Right cardiac atrium (tissue), 5 donors: ENCODE results near the gene KAT2A. TPM values are rescaled to one million over a fixed set of nuclear protein-coding genes. Genes with fewer than 3 reads are reported as not detected.
A peak's percentile ranks its signal among the peaks of the same experiment; 100 is the strongest.

Source experiments
- ATAC-seq, 2 donors: fragments of 200-7000 bp; cut with Tn5 transposase; one replicate each; pipeline versions ENCODE4 v1.8.0 to v1.9.1; 2020; ENCODE audit warnings: moderate library complexity in 2 of 2, mild to moderate bottlenecking in 1 of 2
- DNase-seq, 3 donors: peaks; one replicate each; pipeline ENCODE4 v3.0.0-alpha.2; 2020
- H3K27ac ChIP-seq: one replicate; pipeline ENCODE4 v1.5.1; 2013; ENCODE audit warnings: mild to moderate bottlenecking, low read length, control low read depth, moderate library complexity
- H3K27me3 ChIP-seq: one replicate; pipeline ENCODE4 v1.6.1; 2013; ENCODE audit not compliant: control insufficient read depth, insufficient read depth
- H3K4me1 ChIP-seq: one replicate; pipeline ENCODE4 v1.6.1; 2013; ENCODE audit warnings: low read length; ENCODE audit not compliant: control insufficient read depth, insufficient read depth
- H3K4me3 ChIP-seq: one replicate; pipeline ENCODE4 v1.5.1; 2013; ENCODE audit warnings: low read length, control low read depth
- H3K9me3 ChIP-seq: one replicate; pipeline ENCODE4 v1.6.1; 2013; ENCODE audit warnings: low read length; ENCODE audit not compliant: control insufficient read depth
- WGBS: extraction: QIAGEN DNeasy Blood & Tissue Kit; methylation state at CpG from one replicate; pipeline ENCODE4 v1.1.7; 2013; 5-methylcytosine and 5-hydroxymethylcytosine counted together
- intact Hi-C, 4 donors: fragments of 100-400 bp; cut with DNase I; formaldehyde crosslinking; loops; one replicate each; pipeline versions ENCODE4 v1.11.0 to v1.14.0; 2022 to 2023
- polyA plus RNA-seq: library from polyadenylated mRNA; stranded (reverse); fragments of 200-250 nt; gene quantifications from one replicate; pipeline ENCODE4 v1.2.3, GENCODE V29; 2013
- total RNA-seq, 4 donors: library from RNA; stranded (reverse); fragmentation: NEBNext Ultra II Directional; extraction: Animal tissue kit (Norgen Biotek cat#: 25700); gene quantifications; one replicate each; pipeline ENCODE4 v1.2.1, GENCODE V29; 2021
- donor health status: healthy with polysubstance abuse.
- donor health status: DM: no; HTN: yes; CAD: no.
- donor health status: DM: no; HTN: no; CAD: no.
- donor health status: DM: no; HTN: yes; CAD: no; lungs with severe emphysema.
- donor health status: DM: yes; HTN: yes; CAD: no.

The KAT2A gene
- total and polyA plus RNA-seq, 5 donors, result 15.8 to 32.4 (median 24.8) TPM

DNA sequence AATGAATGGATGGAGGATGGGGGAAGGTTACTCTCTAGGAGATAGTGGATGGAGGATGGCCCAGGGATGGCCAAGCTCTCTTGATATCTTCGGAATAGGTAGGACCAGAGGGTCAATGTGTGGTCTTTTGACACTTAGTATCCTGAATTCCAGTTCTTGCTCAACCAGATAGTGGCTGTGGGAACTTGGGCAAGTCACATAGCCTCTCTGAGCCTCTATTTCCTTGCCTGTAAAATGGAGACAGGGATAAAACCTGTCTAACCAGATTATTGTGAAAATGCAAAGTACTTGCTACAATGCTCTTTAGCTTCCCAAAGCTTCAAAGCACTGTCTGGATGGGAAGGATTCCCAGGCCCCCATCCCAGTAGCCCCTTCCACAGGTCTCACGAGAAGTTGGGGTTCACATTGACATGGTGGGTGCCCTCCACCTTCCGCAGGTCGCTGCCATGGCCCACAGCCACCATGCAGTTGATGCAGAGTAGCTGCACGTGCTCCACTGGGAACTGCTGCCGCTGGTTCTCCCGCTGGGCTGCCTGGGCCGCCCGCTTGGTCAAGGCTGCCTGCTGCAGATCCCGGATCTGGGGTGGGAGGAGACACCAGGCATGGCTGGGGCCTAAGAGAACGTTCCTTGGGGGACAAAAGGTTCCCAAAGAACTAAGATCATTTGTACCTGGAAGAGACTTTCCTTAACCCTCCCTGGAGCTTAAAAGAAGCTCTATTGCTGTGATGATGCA, 17.8 kb downstream of the KAT2A start:
- H3K4me3 ChIP-seq, result no peak overlapping the region
- H3K27ac ChIP-seq, result no peak overlapping the region
- ATAC-seq (no peak), DNase-seq (no peak)
- intact Hi-C loops, result loop anchor here in 2 of 4 donors (5.0 kb wide), 2 partner anchors 76 to 141 kb away; no protein-coding TSS in a partner anchor
- H3K4me1 ChIP-seq, result no peaks in the 10 kb centered on the region
- no peaks in the 10 kb centered on the region for H3K9me3 ChIP-seq
- H3K27me3 ChIP-seq, result no peaks in the 10 kb centered on the region
- 85% methylated on average over 11 of the region's 11 CpGs for WGBS

DNA sequence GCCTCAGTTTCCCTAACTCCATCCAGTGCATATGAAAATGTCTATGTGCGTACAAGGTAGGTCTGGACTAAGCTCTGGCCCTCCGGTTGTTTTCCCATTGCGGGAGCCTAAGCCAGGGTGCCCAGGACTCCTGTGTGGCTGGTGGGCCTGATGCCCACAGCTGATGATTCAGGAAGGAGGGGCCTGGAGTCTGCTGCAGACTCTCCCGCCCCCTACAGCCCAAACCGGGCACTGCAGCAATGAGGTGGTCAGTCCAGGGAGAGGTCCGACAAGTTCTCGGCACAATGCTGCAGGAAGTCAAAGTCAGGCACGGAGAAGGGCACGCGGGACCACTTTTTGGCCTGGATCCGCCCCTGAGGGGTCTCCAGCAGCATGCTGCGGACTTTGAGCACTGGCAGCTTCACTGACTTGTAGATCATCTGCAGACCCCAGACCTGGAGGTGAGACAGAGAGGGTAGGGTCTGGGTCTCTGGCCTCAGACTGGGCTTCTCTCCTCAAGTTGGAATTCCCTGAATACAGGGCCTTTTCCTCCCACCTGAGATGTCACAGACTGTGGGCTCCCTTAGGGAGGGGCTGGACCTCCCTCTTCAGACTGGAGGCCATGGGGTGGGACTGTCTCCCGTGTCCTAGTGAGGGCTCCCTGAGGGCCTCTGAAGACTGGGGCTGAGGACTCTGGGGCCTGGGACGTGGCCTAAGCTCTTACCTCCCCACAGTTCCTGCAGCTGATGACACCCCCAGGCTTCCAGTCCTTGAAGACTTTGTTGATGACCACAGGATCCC, 19.5 kb downstream of the KAT2A start:
- ATAC-seq (peak; percentile 77 to 83), DNase-seq (peak; percentile 80 to 93 (median 93))
- intact Hi-C loops, result loop anchor here in 2 of 4 donors (5.0 kb wide), 2 partner anchors 74 to 139 kb away; no protein-coding TSS in a partner anchor
- WGBS, result 37% methylated on average over 14 of the region's 14 CpGs
- H3K27me3 ChIP-seq, result no peaks in the 10 kb centered on the region
- H3K27ac ChIP-seq, result no peak overlapping the region
- H3K4me1 ChIP-seq, result no peaks in the 10 kb centered on the region
- H3K9me3 ChIP-seq, result no peaks in the 10 kb centered on the region
- H3K4me3 ChIP-seq, result no peak overlapping the region

DNA sequence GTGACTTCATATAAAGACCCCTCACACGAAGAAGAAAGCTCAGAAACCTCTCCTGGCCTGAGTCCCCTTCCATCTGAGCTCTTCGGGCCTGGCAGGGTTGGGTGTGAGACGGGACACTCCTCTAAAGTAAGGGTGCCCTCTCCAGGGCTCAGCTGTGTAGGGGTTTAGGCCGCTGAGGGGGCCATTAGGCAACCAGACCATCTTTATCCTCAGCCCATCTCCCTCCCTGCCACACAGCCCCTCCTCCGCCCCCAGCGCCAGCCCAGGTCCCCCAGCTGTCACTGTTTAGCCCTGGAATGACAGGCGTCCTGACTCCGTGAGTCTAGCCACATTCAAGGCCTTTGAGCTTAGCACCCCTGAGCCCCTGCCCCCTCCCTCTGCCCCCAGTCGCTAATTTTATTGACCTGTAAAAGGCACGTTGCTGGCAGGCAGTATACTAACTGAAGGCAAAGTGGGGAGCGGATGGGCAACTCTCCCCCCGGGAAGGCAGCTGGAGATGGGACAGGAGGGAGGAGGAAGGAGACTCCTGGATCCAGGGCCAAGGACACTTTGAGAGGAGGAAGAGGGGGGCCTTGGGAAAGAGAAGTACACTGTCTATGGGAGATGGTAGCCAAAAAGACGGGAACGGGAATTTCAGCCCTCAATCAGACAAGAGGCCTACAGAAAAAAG, 22.3 kb downstream of the KAT2A start:
- no peak overlapping the region for H3K27ac ChIP-seq
- H3K27me3 ChIP-seq, result no peaks in the 10 kb centered on the region
- H3K9me3 ChIP-seq, result no peaks in the 10 kb centered on the region
- 60% methylated on average over 14 of the region's 14 CpGs for WGBS
- no peak for ATAC-seq
- DNase-seq, result peak in 1 of 3 donors; percentile 26
- H3K4me1 ChIP-seq, result no peaks in the 10 kb centered on the region
- H3K4me3 ChIP-seq, result no peak overlapping the region
- intact Hi-C loops, result no loop called here

GRCh38 chr17:42097691-42098631, 23.2 kb downstream of the KAT2A start, which contains the start of gene ZNF385C:
ZNF385C (minus strand) TSS chr17:42098473; CDS start chr17:42063056, 35,417 bp downstream.
- Histone ChIP-seq H3K27ac (no peak within 1 kb of the TSS), H3K9me3 (no peaks in the 10 kb centered on the region), H3K4me3 (no peak within 1 kb of the TSS), H3K27me3 (no peaks in the 10 kb centered on the region), H3K4me1 (no peaks in the 10 kb centered on the region)
- WGBS, result 9% methylated on average over 52 of the region's 52 CpGs
- DNase-seq (no peak), ATAC-seq (no peak)
- intact Hi-C loops, result no loop called here

- Histone ChIP-seq H3K9me3 (no peaks in the 10 kb centered on the region), H3K4me1 (no peaks in the 10 kb centered on the region), H3K4me3 (no peak overlapping the region), H3K27ac (no peak overlapping the region), H3K27me3 (no peaks in the 10 kb centered on the region)
- ATAC-seq (no peak), DNase-seq (no peak)
- 51% methylated on average over 8 of the region's 8 CpGs for WGBS
- intact Hi-C loops, result no loop called here
These were observed 24.6 kb downstream of the KAT2A start for GRCh38 chr17:42096360-42097111.

DNA sequence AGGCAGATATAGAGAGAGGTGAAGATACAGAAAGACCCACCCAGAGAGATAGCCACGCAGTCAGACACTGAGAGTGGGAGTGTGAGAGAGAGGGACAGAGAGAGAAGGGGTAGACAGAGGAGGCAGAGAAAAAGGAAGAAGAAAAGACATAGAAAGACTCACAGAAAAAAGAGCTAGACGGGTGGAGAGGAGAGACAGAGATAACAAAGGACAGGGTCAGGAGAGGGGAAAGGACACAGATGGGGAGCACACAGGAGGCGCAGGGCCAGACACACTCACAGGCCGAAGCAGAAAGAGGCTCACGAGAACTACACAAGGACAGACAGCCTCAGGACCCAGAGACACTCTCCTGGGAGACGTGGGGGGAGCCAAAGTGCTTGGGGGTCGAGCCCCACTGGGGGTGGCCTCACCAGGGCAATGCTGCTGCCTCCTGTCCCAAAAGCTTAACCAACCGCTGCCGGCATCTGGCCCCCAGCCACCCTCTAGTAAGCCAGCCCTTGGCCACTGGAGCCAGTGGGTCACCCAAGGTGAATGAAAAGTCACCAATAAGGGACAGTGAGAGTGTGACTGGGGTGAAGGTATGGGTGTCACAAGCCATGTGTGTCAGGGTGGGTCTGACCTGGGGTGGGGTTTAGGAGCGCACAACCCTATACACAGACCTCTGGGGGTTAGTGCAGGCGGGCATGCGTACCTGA, 26.6 kb downstream of the KAT2A start:
- WGBS, result 83% methylated on average over 12 of the region's 12 CpGs
- DNase-seq (no peak), ATAC-seq (no peak)
- Histone ChIP-seq H3K27me3 (no peaks in the 10 kb centered on the region), H3K4me3 (no peak overlapping the region), H3K27ac (no peak overlapping the region), H3K4me1 (no peaks in the 10 kb centered on the region), H3K9me3 (no peaks in the 10 kb centered on the region)
- intact Hi-C loops, result no loop called here

GRCh38 chr17:42092939-42093338, 28.2 kb downstream of the KAT2A start:
- peak in 1 of 3 donors; percentile 32 for DNase-seq
- Histone ChIP-seq H3K4me3 (no peak overlapping the region), H3K9me3 (no peaks in the 10 kb centered on the region), H3K27ac (no peak overlapping the region), H3K4me1 (no peaks in the 10 kb centered on the region), H3K27me3 (no peaks in the 10 kb centered on the region)
- ATAC-seq, result no peak
- WGBS, result 63% methylated on average over 6 of the region's 6 CpGs
- intact Hi-C loops, result no loop called here

- Histone ChIP-seq H3K27me3 (no peaks in the 10 kb centered on the region), H3K4me1 (no peaks in the 10 kb centered on the region), H3K9me3 (no peaks in the 10 kb centered on the region), H3K27ac (no peak overlapping the region), H3K4me3 (no peak overlapping the region)
- ATAC-seq, result no peak
- DNase-seq, result no peak
- WGBS, result 86% methylated on average over 8 of the region's 8 CpGs
- intact Hi-C loops, result no loop called here
These were observed 30.0 kb downstream of the KAT2A start for GRCh38 chr17:42090964-42091790.

DNA sequence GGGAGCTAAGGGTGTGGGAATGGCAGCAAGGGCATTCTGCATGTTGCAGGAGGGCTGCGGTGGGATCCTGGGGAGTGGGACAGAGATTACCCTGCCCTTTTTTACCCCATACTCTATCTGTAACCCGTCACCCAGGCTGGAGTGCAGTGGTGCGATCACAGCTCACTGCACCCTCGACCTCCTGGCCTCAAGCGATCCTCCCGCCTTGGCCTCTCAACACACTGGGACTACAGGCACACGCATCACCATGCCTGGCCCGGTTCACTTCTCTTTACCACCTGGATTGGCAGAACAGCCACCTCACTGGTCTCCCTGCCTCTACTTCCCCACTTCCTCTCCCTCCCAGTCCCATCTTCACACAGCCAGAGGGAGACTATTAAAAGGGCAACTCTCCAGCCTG, 32.4 kb downstream of the KAT2A start:
- Histone ChIP-seq H3K4me3 (no peak overlapping the region), H3K27me3 (no peaks in the 10 kb centered on the region), H3K27ac (no peak overlapping the region), H3K9me3 (no peaks in the 10 kb centered on the region), H3K4me1 (no peaks in the 10 kb centered on the region)
- ATAC-seq (no peak), DNase-seq (no peak)
- 91% methylated on average over 8 of the region's 8 CpGs for WGBS
- intact Hi-C loops, result no loop called here
